ENCODE data around the gene ENAH. TPM values are rescaled to one million over a fixed set of nuclear protein-coding genes. Genes with fewer than 3 reads are reported as not detected.

ENAH gene
- total RNA-seq, 1 experiment from 2014 or later, result 100 TPM

DNA sequence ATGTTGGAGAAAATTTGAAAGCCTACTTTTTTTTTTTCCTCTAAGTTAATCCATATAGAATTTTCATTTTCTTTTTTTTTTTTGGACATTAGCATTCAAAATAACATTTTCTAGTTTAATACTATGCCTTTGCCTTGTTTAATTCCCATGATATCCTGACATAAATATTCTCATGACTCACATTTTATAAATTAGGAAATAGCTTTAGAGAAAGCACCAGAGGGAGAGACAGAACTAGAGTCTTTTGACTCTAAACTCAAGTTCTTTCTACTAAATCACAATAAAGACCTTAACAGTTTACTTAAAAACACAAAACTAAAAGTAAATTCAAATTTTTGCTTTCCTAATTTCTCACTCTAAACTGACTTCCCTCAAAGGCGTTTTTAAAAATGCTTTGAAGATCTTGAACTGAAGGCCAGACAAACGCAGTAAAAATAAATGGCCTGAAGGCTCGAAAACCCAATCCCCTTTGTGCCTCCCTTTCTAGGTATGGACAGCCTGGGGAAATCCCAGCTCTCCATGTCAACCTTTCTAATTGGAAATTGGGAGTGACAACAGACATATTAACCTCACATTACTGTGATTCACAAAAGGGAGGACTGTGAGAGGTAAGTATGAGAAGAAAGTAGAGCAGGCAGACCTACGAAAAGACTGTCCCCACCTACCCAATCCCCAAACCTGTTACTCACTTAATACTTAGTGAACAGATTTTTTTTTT is 104.6 kb downstream of the ENAH start:
- no peaks in the 10 kb centered on the region; the same call in 1 of the 2 replicates for H3K79me2 ChIP-seq (ENCODE audit: insufficient read depth, low read length)
- H3K27me3 ChIP-seq (ENCODE audit: insufficient read depth, low read length), result no peaks in the 10 kb centered on the region
- H2AFZ ChIP-seq (ENCODE audit: low read depth, low read length, poor library complexity, severe bottlenecking), result no peak overlapping the region
- H3K27ac ChIP-seq (ENCODE audit: low read depth, low read length), result no peak overlapping the region
- DNase-seq (ENCODE audit: low read depth, low spot score), result no peak
- no TSS peak for BruUV-seq (replicated peaks)
- ChIA-PET POLR2A (no interaction called here), CTCF (no interaction called here), RAD21 (ENCODE audit: low non-redundant PET in 1 of 2, low total read pairs in 2 of 2, uncharacterized antibody in 2 of 2, unreplicated experiment in 2 of 2) (no interaction called here)
- intact Hi-C loops (cut with micrococcal nuclease), result no loop called here
- no peak overlapping the region for H3K9ac ChIP-seq (ENCODE audit: low read length)
- H3K9me3 ChIP-seq (ENCODE audit: control insufficient read depth in 1 of 2, insufficient read depth in 1 of 2, low read depth in 1 of 2, low read length in 2 of 2), result no peaks in the 10 kb centered on the region
- H3K36me3 ChIP-seq (ENCODE audit: control insufficient read depth in 1 of 2, insufficient read depth in 2 of 2, low read length in 2 of 2), result no peaks in the 10 kb centered on the region
- no peaks in the 10 kb centered on the region for H4K20me1 ChIP-seq (ENCODE audit: insufficient read depth)
- H3K4me3 ChIP-seq (replicated peaks in 1 of 2; ENCODE audit: low read depth in 1 of 2, low read length in 2 of 2), result no peak overlapping the region
- H3K4me1 ChIP-seq (ENCODE audit: control insufficient read depth in 1 of 2, insufficient read depth in 2 of 2, low read length in 2 of 2), result no peaks in the 10 kb centered on the region
- no peaks in the 10 kb centered on the region for H3K9me2 ChIP-seq (ENCODE audit: insufficient read depth)
- ATAC-seq, result no peak
- TF ChIP-seq SRF (IDR thresholded peaks at IDR 0.05; ENCODE audit: low read depth) (no peak), ZNF274 (IDR thresholded peaks at IDR 0.05; ENCODE audit: low read depth, low read length) (no peak), JUND (IDR thresholded peaks at IDR 0.05) (no peak)
- TF ChIP-seq, protein P1, sequence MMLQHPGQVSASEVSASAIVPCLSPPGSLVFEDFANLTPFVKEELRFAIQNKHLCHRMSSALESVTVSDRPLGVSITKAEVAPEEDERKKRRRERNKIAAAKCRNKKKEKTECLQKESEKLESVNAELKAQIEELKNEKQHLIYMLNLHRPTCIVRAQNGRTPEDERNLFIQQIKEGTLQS (IDR thresholded peaks at IDR 0.05), result no peak
- TF ChIP-seq, protein P2, sequence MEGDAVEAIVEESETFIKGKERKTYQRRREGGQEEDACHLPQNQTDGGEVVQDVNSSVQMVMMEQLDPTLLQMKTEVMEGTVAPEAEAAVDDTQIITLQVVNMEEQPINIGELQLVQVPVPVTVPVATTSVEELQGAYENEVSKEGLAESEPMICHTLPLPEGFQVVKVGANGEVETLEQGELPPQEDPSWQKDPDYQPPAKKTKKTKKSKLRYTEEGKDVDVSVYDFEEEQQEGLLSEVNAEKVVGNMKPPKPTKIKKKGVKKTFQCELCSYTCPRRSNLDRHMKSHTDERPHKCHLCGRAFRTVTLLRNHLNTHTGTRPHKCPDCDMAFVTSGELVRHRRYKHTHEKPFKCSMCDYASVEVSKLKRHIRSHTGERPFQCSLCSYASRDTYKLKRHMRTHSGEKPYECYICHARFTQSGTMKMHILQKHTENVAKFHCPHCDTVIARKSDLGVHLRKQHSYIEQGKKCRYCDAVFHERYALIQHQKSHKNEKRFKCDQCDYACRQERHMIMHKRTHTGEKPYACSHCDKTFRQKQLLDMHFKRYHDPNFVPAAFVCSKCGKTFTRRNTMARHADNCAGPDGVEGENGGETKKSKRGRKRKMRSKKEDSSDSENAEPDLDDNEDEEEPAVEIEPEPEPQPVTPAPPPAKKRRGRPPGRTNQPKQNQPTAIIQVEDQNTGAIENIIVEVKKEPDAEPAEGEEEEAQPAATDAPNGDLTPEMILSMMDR (IDR thresholded peaks at IDR 0.05 in 2 of 3, conservative IDR thresholded peaks at IDR 0.05 in 1 of 3; ENCODE audit: borderline replicate concordance in 1 of 3, insufficient read depth in 1 of 3, low read depth in 2 of 3, low read length in 2 of 3), result no peak
- TF ChIP-seq, protein P3, sequence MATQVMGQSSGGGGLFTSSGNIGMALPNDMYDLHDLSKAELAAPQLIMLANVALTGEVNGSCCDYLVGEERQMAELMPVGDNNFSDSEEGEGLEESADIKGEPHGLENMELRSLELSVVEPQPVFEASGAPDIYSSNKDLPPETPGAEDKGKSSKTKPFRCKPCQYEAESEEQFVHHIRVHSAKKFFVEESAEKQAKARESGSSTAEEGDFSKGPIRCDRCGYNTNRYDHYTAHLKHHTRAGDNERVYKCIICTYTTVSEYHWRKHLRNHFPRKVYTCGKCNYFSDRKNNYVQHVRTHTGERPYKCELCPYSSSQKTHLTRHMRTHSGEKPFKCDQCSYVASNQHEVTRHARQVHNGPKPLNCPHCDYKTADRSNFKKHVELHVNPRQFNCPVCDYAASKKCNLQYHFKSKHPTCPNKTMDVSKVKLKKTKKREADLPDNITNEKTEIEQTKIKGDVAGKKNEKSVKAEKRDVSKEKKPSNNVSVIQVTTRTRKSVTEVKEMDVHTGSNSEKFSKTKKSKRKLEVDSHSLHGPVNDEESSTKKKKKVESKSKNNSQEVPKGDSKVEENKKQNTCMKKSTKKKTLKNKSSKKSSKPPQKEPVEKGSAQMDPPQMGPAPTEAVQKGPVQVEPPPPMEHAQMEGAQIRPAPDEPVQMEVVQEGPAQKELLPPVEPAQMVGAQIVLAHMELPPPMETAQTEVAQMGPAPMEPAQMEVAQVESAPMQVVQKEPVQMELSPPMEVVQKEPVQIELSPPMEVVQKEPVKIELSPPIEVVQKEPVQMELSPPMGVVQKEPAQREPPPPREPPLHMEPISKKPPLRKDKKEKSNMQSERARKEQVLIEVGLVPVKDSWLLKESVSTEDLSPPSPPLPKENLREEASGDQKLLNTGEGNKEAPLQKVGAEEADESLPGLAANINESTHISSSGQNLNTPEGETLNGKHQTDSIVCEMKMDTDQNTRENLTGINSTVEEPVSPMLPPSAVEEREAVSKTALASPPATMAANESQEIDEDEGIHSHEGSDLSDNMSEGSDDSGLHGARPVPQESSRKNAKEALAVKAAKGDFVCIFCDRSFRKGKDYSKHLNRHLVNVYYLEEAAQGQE (IDR thresholded peaks at IDR 0.05; ENCODE audit: low read depth), result no peak
- H3K4me2 ChIP-seq (ENCODE audit: low read length), result no peak overlapping the region
